Kidney glomerular epithelial cell (primary cell): Measurements from ENCODE around the gene TEX29.

Experiments
- DNase-seq: peaks from one replicate; lab custom pipeline; 2025; lab: John Stamatoyannopoulos, UW

The TEX29 gene

GRCh38 chr13:111319998-111320911 lies at the start of gene TEX29:
Gene TEX29, plus strand, starts transcription at chr13:111320642. Its CDS starts 249 bp downstream, at chr13:111320891.
- no peak for DNase-seq

- DNase-seq: no peak
Measured at GRCh38 chr13:111270765-111271698, 49.4 kb upstream of the TEX29 start.

GRCh38 chr13:111272117-111272516 lies 48.3 kb upstream of the TEX29 start:
- no peak for DNase-seq

- no peak for DNase-seq
Measured at GRCh38 chr13:111275382-111275781, 45.1 kb upstream of the TEX29 start.

GRCh38 chr13:111275995-111276618 lies 44.3 kb upstream of the TEX29 start:
- peak; percentile 20 for DNase-seq

- no peak for DNase-seq
Measured at GRCh38 chr13:111278258-111278657, 42.2 kb upstream of the TEX29 start.

GRCh38 chr13:111278743-111279652 lies 41.4 kb upstream of the TEX29 start:
- DNase-seq: no peak

- no peak for DNase-seq
Measured at GRCh38 chr13:111280226-111280625, 40.2 kb upstream of the TEX29 start.

GRCh38 chr13:111280681-111281585 lies 39.5 kb upstream of the TEX29 start:
- DNase-seq: no peak

- DNase-seq: no peak
Measured at GRCh38 chr13:111281751-111282311, 38.6 kb upstream of the TEX29 start.

GRCh38 chr13:111282425-111282824 lies 38.0 kb upstream of the TEX29 start:
- DNase-seq: no peak

- no peak for DNase-seq
Measured at GRCh38 chr13:111282997-111283396, 37.4 kb upstream of the TEX29 start.

- no peak for DNase-seq
Measured at GRCh38 chr13:111283457-111283856, 37.0 kb upstream of the TEX29 start.

- no peak for DNase-seq
Measured at GRCh38 chr13:111283991-111284390, 36.5 kb upstream of the TEX29 start.

GRCh38 chr13:111284565-111284964 lies 35.9 kb upstream of the TEX29 start:
- no peak for DNase-seq

- DNase-seq: no peak
Measured at GRCh38 chr13:111286162-111286561, 34.3 kb upstream of the TEX29 start.

GRCh38 chr13:111286749-111287148 lies 33.7 kb upstream of the TEX29 start:
- no peak for DNase-seq

GRCh38 chr13:111287201-111287600 lies 33.2 kb upstream of the TEX29 start:
- DNase-seq: no peak

GRCh38 chr13:111288276-111288675 lies 32.2 kb upstream of the TEX29 start:
- DNase-seq: no peak

GRCh38 chr13:111289251-111289650 lies 31.2 kb upstream of the TEX29 start:
- no peak for DNase-seq
